H9 (cell line): Measurements from ENCODE around the gene APBA3. TPM values are rescaled to one million over a fixed set of nuclear protein-coding genes. Genes with fewer than 3 reads are reported as not detected.

Experiments used
- DNase-seq: peaks from one replicate; pipeline ENCODE4 v3.0.0-alpha.2; 2017
- H2AFZ ChIP-seq: one replicate; pipeline ENCODE4 v1.6.1; 2013; ENCODE audit warnings: mild to moderate bottlenecking, low read length, control low read depth, moderate library complexity
- H2AK5ac ChIP-seq: 2 replicates; pipeline ENCODE4 v1.6.1; 2013; ENCODE audit warnings: low read length, control low read depth, mixed read lengths; ENCODE audit not compliant: insufficient read length
- H2BK120ac ChIP-seq: one replicate; pipeline ENCODE4 v1.6.1; 2013; ENCODE audit warnings: low read depth, mild to moderate bottlenecking, low read length, control low read depth, inconsistent platforms; ENCODE audit not compliant: poor library complexity, severe bottlenecking
- H2BK12ac ChIP-seq: 2 replicates; pipeline ENCODE4 v1.6.1; 2013; ENCODE audit warnings: low read length, control low read depth, mixed read lengths, low read depth; ENCODE audit not compliant: insufficient read length
- H2BK15ac ChIP-seq: 2 replicates; pipeline ENCODE4 v1.6.1; 2013; ENCODE audit warnings: low read depth, low read length, control low read depth
- H2BK20ac ChIP-seq: one replicate; pipeline ENCODE4 v1.6.1; 2013; ENCODE audit warnings: low read depth, mild to moderate bottlenecking, low read length, control low read depth, inconsistent platforms; ENCODE audit not compliant: poor library complexity, severe bottlenecking
- H2BK5ac ChIP-seq: 2 replicates; pipeline ENCODE4 v1.6.1; 2013; ENCODE audit warnings: low read length, control low read depth, mixed read lengths; ENCODE audit not compliant: insufficient read length
- H3K14ac ChIP-seq: 2 replicates; pipeline ENCODE4 v1.6.1; 2013; ENCODE audit warnings: low read length, control low read depth; ENCODE audit not compliant: insufficient read depth
- H3K18ac ChIP-seq: 2 replicates; pipeline ENCODE4 v1.6.1; 2013; ENCODE audit warnings: low read depth, mild to moderate bottlenecking, mixed read lengths, low read length, control low read depth; ENCODE audit not compliant: insufficient read length
- H3K23ac ChIP-seq: 2 replicates; pipeline ENCODE4 v1.6.1; 2013; ENCODE audit warnings: low read length, control low read depth, mixed read lengths, low read depth; ENCODE audit not compliant: insufficient read length
- H3K23me2 ChIP-seq: 2 replicates; pipeline ENCODE4 v1.6.1; 2013; ENCODE audit warnings: low read depth, mild to moderate bottlenecking, mixed read lengths, low read length, control low read depth; ENCODE audit not compliant: insufficient read length, poor library complexity, severe bottlenecking
- H3K27ac ChIP-seq: 2 replicates; pipeline ENCODE4 v1.5.1; 2013; ENCODE audit warnings: low read length, control low read depth, mixed read lengths, low read depth; ENCODE audit not compliant: insufficient read length
- H3K27me3 ChIP-seq: 2 replicates; pipeline ENCODE4 v1.6.1; 2013; ENCODE audit warnings: low read length, control low read depth, inconsistent platforms; ENCODE audit not compliant: insufficient read depth
- H3K4ac ChIP-seq: 2 replicates; pipeline ENCODE4 v1.6.1; 2013; ENCODE audit warnings: low read depth, mild to moderate bottlenecking, control low read depth, inconsistent platforms, low read length, moderate library complexity
- H3K4me1 ChIP-seq: 2 replicates; pipeline ENCODE4 v1.6.1; 2013; ENCODE audit warnings: low read length, control low read depth, inconsistent platforms; ENCODE audit not compliant: insufficient read depth
- H3K4me2 ChIP-seq: 2 replicates; pipeline ENCODE4 v1.6.1; 2013; ENCODE audit warnings: low read length, control low read depth, mixed read lengths; ENCODE audit not compliant: insufficient read length, insufficient read depth
- H3K56ac ChIP-seq: 2 replicates; pipeline ENCODE4 v1.6.1; 2013; ENCODE audit warnings: low read depth, mild to moderate bottlenecking, mixed read lengths, low read length, control low read depth; ENCODE audit not compliant: insufficient read length
- H3K79me1 ChIP-seq: 2 replicates; pipeline ENCODE4 v1.6.1; 2013; ENCODE audit warnings: low read depth, mild to moderate bottlenecking, moderate library complexity, low read length, control low read depth, inconsistent platforms; ENCODE audit not compliant: insufficient read depth, poor library complexity, severe bottlenecking
- H3K79me2 ChIP-seq: 2 replicates; pipeline ENCODE4 v1.6.1; 2013; ENCODE audit warnings: low read length, control low read depth, inconsistent platforms; ENCODE audit not compliant: insufficient read depth
- H3K9ac ChIP-seq: 2 replicates; pipeline ENCODE4 v1.6.1; 2013; ENCODE audit warnings: low read length, control low read depth, mixed read lengths; ENCODE audit not compliant: insufficient read length; ENCODE audit errors: extremely low read depth
- H3K9me3 ChIP-seq: one replicate; pipeline ENCODE4 v1.6.1; 2013; ENCODE audit warnings: low read depth, low read length, inconsistent platforms; ENCODE audit not compliant: control insufficient read depth
- H3T11ph ChIP-seq: one replicate; pipeline ENCODE4 v1.6.1; 2013; ENCODE audit warnings: mild to moderate bottlenecking, low read length, control low read depth, inconsistent platforms
- H4K20me1 ChIP-seq: one replicate; pipeline ENCODE4 v1.6.1; 2013; ENCODE audit not compliant: control insufficient read depth, insufficient read length, insufficient read depth
- H4K5ac ChIP-seq: 2 replicates; pipeline ENCODE4 v1.6.1; 2013; ENCODE audit warnings: low read depth, mild to moderate bottlenecking, mixed read lengths, low read length, control low read depth; ENCODE audit not compliant: insufficient read length
- H4K8ac ChIP-seq: replicated peaks from 2 replicates; pipeline ENCODE4 v1.6.1; 2013; ENCODE audit warnings: low read length, control low read depth, mixed read lengths, low read depth; ENCODE audit not compliant: insufficient read length
- H4K91ac ChIP-seq: 2 replicates; pipeline ENCODE4 v1.6.1; 2013; ENCODE audit warnings: low read depth, mild to moderate bottlenecking, moderate library complexity, mixed read lengths, low read length, control low read depth; ENCODE audit not compliant: insufficient read length
- H3K27ac Mint-ChIP-seq, 3 experiments: 2 replicates in 2 of 3; 3 replicates in 1 of 3; pipeline ENCODE4 v1.8.0; 2020 to 2021; ENCODE audit warnings: mixed read lengths in 3 of 3, mild to moderate bottlenecking in 1 of 3, moderate library complexity in 1 of 3
- H3K27me3 Mint-ChIP-seq: 2 replicates; pipeline ENCODE4 v1.8.0; 2021; ENCODE audit warnings: low read depth, mild to moderate bottlenecking, moderate library complexity, mixed read lengths
- H3K36me3 Mint-ChIP-seq, 3 experiments: 2 replicates in 2 of 3; 3 replicates in 1 of 3; pipeline ENCODE4 v1.8.0; 2020 to 2021; ENCODE audit warnings: low read depth in 3 of 3, mixed read lengths in 3 of 3; ENCODE audit not compliant: insufficient read depth in 1 of 3
- H3K4me1 Mint-ChIP-seq, 2 experiments: 2 replicates each; pipeline ENCODE4 v1.8.0; 2020; ENCODE audit warnings: mixed read lengths in 2 of 2
- H3K4me3 Mint-ChIP-seq, 2 experiments: 2 replicates in 1 of 2; 3 replicates in 1 of 2; pipeline ENCODE4 v1.8.0; 2020 to 2021; ENCODE audit warnings: mild to moderate bottlenecking in 2 of 2, mixed read lengths in 2 of 2, moderate library complexity in 1 of 2
- H3K9me3 Mint-ChIP-seq, 2 experiments: 2 replicates in 1 of 2; 3 replicates in 1 of 2; pipeline ENCODE4 v1.8.0; 2020; ENCODE audit warnings: mild to moderate bottlenecking in 2 of 2, mixed read lengths in 2 of 2, moderate library complexity in 1 of 2
- WGBS: extraction: QIAGEN DNeasy Blood & Tissue Kit; methylation state at CpG from one replicate; pipeline ENCODE4 v1.1.7; 2013; ENCODE audit warnings: missing lambda C conversion rate, low lambda C conversion rate, mixed read lengths; ENCODE audit not compliant: insufficient read length; ENCODE audit errors: extremely low coverage; 5-methylcytosine and 5-hydroxymethylcytosine counted together
- total RNA-seq: library from RNA; stranded (reverse); gene quantifications from 2 replicates; pipeline ENCODE4 v1.2.1, GENCODE V29; 2021
- TF ChIP-seq, protein P1 (sequence below): fragments of 200-600 bp; sonication (generic); conservative IDR thresholded peaks from 3 replicates; pipeline ENCODE4 v1.8.0; 2021; ENCODE audit warnings: antibody characterized with exemption, mild to moderate bottlenecking

APBA3 gene
- total RNA-seq, 1 experiment from 2014 or later, result 21.8 TPM

DNA sequence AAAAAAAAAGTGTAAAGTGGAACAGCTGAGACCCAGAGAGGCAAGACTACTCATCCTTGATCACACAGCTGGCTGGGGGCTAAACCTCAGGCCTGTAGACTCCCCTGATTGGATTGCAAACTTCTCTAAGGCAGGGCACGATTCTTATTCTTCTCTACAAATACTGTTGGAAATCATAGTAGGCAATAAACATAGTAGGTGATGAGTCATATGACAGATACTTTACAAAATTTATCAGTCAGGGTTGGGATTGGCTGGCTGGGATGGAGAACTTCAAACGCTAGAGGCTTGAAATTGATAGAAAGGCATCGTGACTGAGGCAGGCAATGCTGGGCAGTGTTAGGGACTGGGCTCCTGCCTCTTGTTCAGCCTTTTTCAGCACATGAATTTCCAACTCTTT, 30.6 kb upstream of the APBA3 start:
- TF ChIP-seq, protein P1, sequence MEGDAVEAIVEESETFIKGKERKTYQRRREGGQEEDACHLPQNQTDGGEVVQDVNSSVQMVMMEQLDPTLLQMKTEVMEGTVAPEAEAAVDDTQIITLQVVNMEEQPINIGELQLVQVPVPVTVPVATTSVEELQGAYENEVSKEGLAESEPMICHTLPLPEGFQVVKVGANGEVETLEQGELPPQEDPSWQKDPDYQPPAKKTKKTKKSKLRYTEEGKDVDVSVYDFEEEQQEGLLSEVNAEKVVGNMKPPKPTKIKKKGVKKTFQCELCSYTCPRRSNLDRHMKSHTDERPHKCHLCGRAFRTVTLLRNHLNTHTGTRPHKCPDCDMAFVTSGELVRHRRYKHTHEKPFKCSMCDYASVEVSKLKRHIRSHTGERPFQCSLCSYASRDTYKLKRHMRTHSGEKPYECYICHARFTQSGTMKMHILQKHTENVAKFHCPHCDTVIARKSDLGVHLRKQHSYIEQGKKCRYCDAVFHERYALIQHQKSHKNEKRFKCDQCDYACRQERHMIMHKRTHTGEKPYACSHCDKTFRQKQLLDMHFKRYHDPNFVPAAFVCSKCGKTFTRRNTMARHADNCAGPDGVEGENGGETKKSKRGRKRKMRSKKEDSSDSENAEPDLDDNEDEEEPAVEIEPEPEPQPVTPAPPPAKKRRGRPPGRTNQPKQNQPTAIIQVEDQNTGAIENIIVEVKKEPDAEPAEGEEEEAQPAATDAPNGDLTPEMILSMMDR, result no peak
- Mint-ChIP-seq H3K4me3 (no peak overlapping the region), H3K4me1 (peaks cover 3% of the 10 kb centered on the region in 2 experiments; a peak in 3 of 4 replicates), H3K36me3 (no peaks in the 10 kb centered on the region; a peak in 1 of 7 replicates), H3K27ac (no peak overlapping the region), H3K27me3 (peaks cover 53% of the 10 kb centered on the region), H3K9me3 (peaks cover 7 to 11% of the 10 kb centered on the region in 2 experiments)
- H3K14ac ChIP-seq, result no peak overlapping the region
- H4K20me1 ChIP-seq, result no peaks in the 10 kb centered on the region
- no peak overlapping the region for H2BK12ac ChIP-seq
- no peak overlapping the region for H3K18ac ChIP-seq
- H4K5ac ChIP-seq, result no peak overlapping the region
- no peak overlapping the region for H2BK20ac ChIP-seq
- H2BK5ac ChIP-seq, result no peak overlapping the region
- no peaks in the 10 kb centered on the region for H3K23me2 ChIP-seq
- H2AFZ ChIP-seq, result no peak overlapping the region
- no peak overlapping the region for H3K4me2 ChIP-seq
- no peak overlapping the region for H3K9ac ChIP-seq
- no peak overlapping the region for H3K27ac ChIP-seq
- no peak overlapping the region for H2AK5ac ChIP-seq
- H2BK120ac ChIP-seq, result no peak overlapping the region
- no peak overlapping the region for H4K8ac ChIP-seq
- no peak overlapping the region for H2BK15ac ChIP-seq
- no peaks in the 10 kb centered on the region for H3K27me3 ChIP-seq
- H3K23ac ChIP-seq, result no peak overlapping the region
- H3K79me1 ChIP-seq, result no peaks in the 10 kb centered on the region
- no peak overlapping the region for H4K91ac ChIP-seq
- no peaks in the 10 kb centered on the region for H3K4me1 ChIP-seq
- no peak overlapping the region for H3K56ac ChIP-seq
- no CpG with 5 or more reads among the region's 3 CpGs for WGBS
- H3T11ph ChIP-seq, result no peak overlapping the region
- no peaks in the 10 kb centered on the region for H3K9me3 ChIP-seq
- no peak for DNase-seq
- no peaks in the 10 kb centered on the region for H3K79me2 ChIP-seq
- H3K4ac ChIP-seq, result no peak overlapping the region
